Kidney epithelial cell (primary cell): ENCODE measurements around the gene SLC10A3. TPM values are rescaled to one million over a fixed set of nuclear protein-coding genes. Genes with fewer than 3 reads are reported as not detected.
"Not testable (repeated sequence)": the region's sequence is repeated elsewhere in the genome, so short reads cannot be mapped to it uniquely, and the experiment has no call there.

Experiments used
- DNase-seq: peaks from one replicate; pipeline ENCODE4 v3.0.0-alpha.2; 2010; ENCODE audit warnings: low read depth
- H3K27me3 ChIP-seq: 2 replicates; pipeline ENCODE4 v1.6.0; 2011; ENCODE audit warnings: low read length; ENCODE audit not compliant: control insufficient read depth, insufficient read depth
- H3K36me3 ChIP-seq: 2 replicates; pipeline ENCODE4 v1.5.1; 2011; ENCODE audit warnings: low read length; ENCODE audit not compliant: control insufficient read depth, insufficient read depth
- H3K4me3 ChIP-seq: 2 replicates; pipeline ENCODE4 v1.5.1; 2011; ENCODE audit warnings: low read depth, mild to moderate bottlenecking, control low read depth, low read length
- CTCF ChIP-seq: IDR thresholded peaks from 2 replicates; pipeline ENCODE4 v1.5.1; 2011; ENCODE audit warnings: mild to moderate bottlenecking, moderate library complexity, low read length, control low read depth, inconsistent platforms; ENCODE audit not compliant: insufficient read depth, poor library complexity, severe bottlenecking
- total RNA-seq: library from RNA; depleted of rRNA; stranded (reverse); fragments of >200 nt; gene quantifications from 2 replicates; pipeline ENCODE4 v1.2.3, GENCODE V29; 2015

The SLC10A3 gene
- total RNA-seq, 1 donor from 2014 or later, result 20.3 TPM

GRCh38 chrX:154506483-154507332 lies 16.3 kb upstream of the SLC10A3 start:
- TF ChIP-seq CTCF, result no peak
- H3K4me3 ChIP-seq, result no peak overlapping the region
- DNase-seq, result no peak
- no peaks in the 10 kb centered on the region for H3K36me3 ChIP-seq
- no peaks in the 10 kb centered on the region for H3K27me3 ChIP-seq

- Histone ChIP-seq H3K27me3 (no peaks in the 10 kb centered on the region), H3K36me3 (no peaks in the 10 kb centered on the region), H3K4me3 (no peak overlapping the region)
- no peak for DNase-seq
- no peak for TF ChIP-seq CTCF
Measured at GRCh38 chrX:154505734-154506133, 15.3 kb upstream of the SLC10A3 start.

GRCh38 chrX:154502989-154503388 lies 12.6 kb upstream of the SLC10A3 start:
- TF ChIP-seq CTCF, result no peak
- no peaks in the 10 kb centered on the region for H3K27me3 ChIP-seq
- H3K4me3 ChIP-seq, result no peak overlapping the region
- DNase-seq, result no peak
- H3K36me3 ChIP-seq, result no peaks in the 10 kb centered on the region

- no peak for DNase-seq
- no peak for TF ChIP-seq CTCF
- Histone ChIP-seq H3K27me3 (no peaks in the 10 kb centered on the region), H3K36me3 (no peaks in the 10 kb centered on the region), H3K4me3 (no peak overlapping the region)
Measured at GRCh38 chrX:154502098-154502497, 11.7 kb upstream of the SLC10A3 start.

- H3K36me3 ChIP-seq, H3K27me3 ChIP-seq, DNase-seq, H3K4me3 ChIP-seq: not testable (repeated sequence)
Measured at GRCh38 chrX:154501423-154501822, 11.0 kb upstream of the SLC10A3 start.

- not testable (repeated sequence) for H3K4me3 ChIP-seq, H3K27me3 ChIP-seq, DNase-seq, H3K36me3 ChIP-seq
Measured at GRCh38 chrX:154496591-154497137, 6.2 kb upstream of the SLC10A3 start.
